Measurements from ENCODE around the gene NKX2-2.
A peak's percentile ranks its signal among the peaks of the same experiment; 100 is the strongest.

Gene NKX2-2

GRCh38 chr20:21522481-21523280, 8.8 kb upstream of the NKX2-2 start:
- peak overlapping the region; percentile 27 for H3K4me3 ChIP-seq (ENCODE audit: low read depth, low read length)

- H3K4me3 ChIP-seq (ENCODE audit: low read depth, low read length) = peak overlapping the region; percentile 27
These were observed 8.0 kb upstream of the NKX2-2 start for GRCh38 chr20:21521596-21522480.

GRCh38 chr20:21520702-21521595, 7.1 kb upstream of the NKX2-2 start:
- H3K4me3 ChIP-seq (ENCODE audit: low read depth, low read length) = peak overlapping the region; percentile 27

- H3K4me3 ChIP-seq (ENCODE audit: low read depth, low read length) = no peak overlapping the region
These were observed 5.3 kb upstream of the NKX2-2 start for GRCh38 chr20:21519136-21519584.

- H3K4me3 ChIP-seq (ENCODE audit: low read depth, low read length) = no peak overlapping the region
These were observed 4.6 kb upstream of the NKX2-2 start for GRCh38 chr20:21518292-21518991.

- H3K4me3 ChIP-seq (ENCODE audit: low read depth, low read length) = no peak overlapping the region
These were observed 3.9 kb upstream of the NKX2-2 start for GRCh38 chr20:21517566-21518277.

GRCh38 chr20:21516861-21517565, 3.1 kb upstream of the NKX2-2 start:
- no peak overlapping the region for H3K4me3 ChIP-seq (ENCODE audit: low read depth, low read length)

GRCh38 chr20:21516180-21516567, 2.3 kb upstream of the NKX2-2 start:
- no peak overlapping the region for H3K4me3 ChIP-seq (ENCODE audit: low read depth, low read length)

GRCh38 chr20:21515300-21516179, 1.7 kb upstream of the NKX2-2 start:
- peak overlapping the region; percentile 6 for H3K4me3 ChIP-seq (ENCODE audit: low read depth, low read length)

- no peak overlapping the region for H3K4me3 ChIP-seq (ENCODE audit: low read depth, low read length)
These were observed 838 bp upstream of the NKX2-2 start for GRCh38 chr20:21514553-21515251.

GRCh38 chr20:21513181-21513663, 642 bp downstream of the NKX2-2 start:
- no peak overlapping the region for H3K4me3 ChIP-seq (ENCODE audit: low read depth, low read length)

GRCh38 chr20:21512634-21513180, 1.2 kb downstream of the NKX2-2 start:
- H3K4me3 ChIP-seq (ENCODE audit: low read depth, low read length) = no peak overlapping the region

GRCh38 chr20:21511850-21512633, 1.8 kb downstream of the NKX2-2 start:
- no peak overlapping the region for H3K4me3 ChIP-seq (ENCODE audit: low read depth, low read length)

GRCh38 chr20:21511485-21511849, 2.4 kb downstream of the NKX2-2 start:
- H3K4me3 ChIP-seq (ENCODE audit: low read depth, low read length) = no peak overlapping the region

- H3K4me3 ChIP-seq (ENCODE audit: low read depth, low read length) = no peak overlapping the region
These were observed 3.2 kb downstream of the NKX2-2 start for GRCh38 chr20:21510414-21511384.

All from iPS-11a (cell line).